Stimulated activated CD4-positive, alpha-beta T cell treated with anti-CD3 and anti-CD28 coated beads, Interleukin-4, amount 100 ng/mL, for 24 hours (primary cell): ENCODE measurements around the gene ACSM4.
"Not testable (repeated sequence)": the region's sequence is repeated elsewhere in the genome, so short reads cannot be mapped to it uniquely, and the experiment has no call there.

Experiments
- DNase-seq: peaks from one replicate; pipeline ENCODE4 v3.0.0-alpha.2; 2020

ACSM4 gene

GRCh38 chr12:7303772-7304171, at the start of gene ACSM4:
Gene ACSM4 (plus strand): TSS chr12:7304072. CDS start chr12:7304332, 260 bp downstream.
- DNase-seq = no peak

GRCh38 chr12:7259060-7259459, 44.8 kb upstream of the ACSM4 start:
- no peak for DNase-seq

- no peak for DNase-seq
These were observed 39.3 kb upstream of the ACSM4 start for GRCh38 chr12:7264538-7264937.

GRCh38 chr12:7265251-7265650, 38.6 kb upstream of the ACSM4 start:
- no peak for DNase-seq

- DNase-seq = no peak
These were observed 34.6 kb upstream of the ACSM4 start for GRCh38 chr12:7269273-7269672.

- DNase-seq = no peak
These were observed 31.9 kb upstream of the ACSM4 start for GRCh38 chr12:7271893-7272514.

- not testable (repeated sequence) for DNase-seq
These were observed 28.4 kb upstream of the ACSM4 start for GRCh38 chr12:7275482-7275881.

- no peak for DNase-seq
These were observed 21.0 kb upstream of the ACSM4 start for GRCh38 chr12:7282844-7283243.

GRCh38 chr12:7289743-7290142, 14.1 kb upstream of the ACSM4 start:
- DNase-seq = no peak

GRCh38 chr12:7290588-7290987, 13.3 kb upstream of the ACSM4 start:
- DNase-seq = not testable (repeated sequence)

GRCh38 chr12:7292300-7292699, 11.6 kb upstream of the ACSM4 start:
- DNase-seq = no peak

- DNase-seq = no peak
These were observed 10.2 kb upstream of the ACSM4 start for GRCh38 chr12:7293670-7294069.

GRCh38 chr12:7295529-7295928, 8.3 kb upstream of the ACSM4 start:
- DNase-seq = no peak

- no peak for DNase-seq
These were observed 6.0 kb upstream of the ACSM4 start for GRCh38 chr12:7297865-7298264.

- DNase-seq = no peak
These were observed 1.4 kb upstream of the ACSM4 start for GRCh38 chr12:7302266-7302986.

GRCh38 chr12:7303230-7303629, 642 bp upstream of the ACSM4 start:
- DNase-seq = no peak

GRCh38 chr12:7304456-7304855, 584 bp downstream of the ACSM4 start:
- DNase-seq = no peak

GRCh38 chr12:7310070-7310469, 6.2 kb downstream of the ACSM4 start:
- DNase-seq = no peak

GRCh38 chr12:7319930-7320329, 16.1 kb downstream of the ACSM4 start:
- no peak for DNase-seq

- no peak for DNase-seq
These were observed 17.8 kb downstream of the ACSM4 start for GRCh38 chr12:7321624-7322023.

GRCh38 chr12:7322599-7322998, 18.7 kb downstream of the ACSM4 start:
- no peak for DNase-seq

- DNase-seq = no peak
These were observed 20.3 kb downstream of the ACSM4 start for GRCh38 chr12:7324176-7324575.

- no peak for DNase-seq
These were observed 24.0 kb downstream of the ACSM4 start for GRCh38 chr12:7327918-7328317.

- DNase-seq = not testable (repeated sequence)
These were observed 33.9 kb downstream of the ACSM4 start for GRCh38 chr12:7337790-7338189.

- no peak for DNase-seq
These were observed 35.8 kb downstream of the ACSM4 start for GRCh38 chr12:7339675-7340074.
